Chondrocyte (in vitro differentiated cells): ENCODE data around the gene MRPL23. TPM values are rescaled to one million over a fixed set of nuclear protein-coding genes. Genes with fewer than 3 reads are reported as not detected.

ENCODE experiments used
- DNase-seq: peaks from one replicate; pipeline ENCODE4 v3.0.0; 2021; ENCODE audit warnings: mixed read lengths, low spot score
- H3K27ac Mint-ChIP-seq: one replicate; pipeline ENCODE4 v1.8.0; 2021; ENCODE audit warnings: mild to moderate bottlenecking, moderate library complexity, mixed read lengths; ENCODE audit not compliant: unreplicated experiment
- H3K27me3 Mint-ChIP-seq: 2 replicates; pipeline ENCODE4 v1.8.0; 2021; ENCODE audit warnings: low read depth, mixed read lengths
- H3K36me3 Mint-ChIP-seq: 2 replicates; pipeline ENCODE4 v1.8.0; 2021; ENCODE audit warnings: low read depth, mixed read lengths
- H3K4me1 Mint-ChIP-seq: 2 replicates; pipeline ENCODE4 v1.8.0; 2021; ENCODE audit warnings: low read depth, mild to moderate bottlenecking, mixed read lengths
- H3K4me3 Mint-ChIP-seq: one replicate; pipeline ENCODE4 v1.8.0; 2021; ENCODE audit warnings: mild to moderate bottlenecking, moderate library complexity, mixed read lengths; ENCODE audit not compliant: unreplicated experiment
- H3K9me3 Mint-ChIP-seq: 2 replicates; pipeline ENCODE4 v1.8.0; 2021; ENCODE audit warnings: low read depth, mixed read lengths
- CTCF ChIP-seq: fragments of 200-600 bp; sonication (generic); IDR thresholded peaks from 2 replicates; pipeline ENCODE4 v1.5.0; 2021; ENCODE audit warnings: antibody characterized with exemption, mild to moderate bottlenecking, moderate library complexity
- total RNA-seq: library from RNA; stranded (reverse); gene quantifications from 3 replicates; pipeline ENCODE4 v1.2.1, GENCODE V29; 2021

Gene MRPL23
- total RNA-seq, 1 donor from 2014 or later: 22.8 TPM

GRCh38 chr11:1922481-1923081 lies 24.6 kb upstream of the MRPL23 start:
- Mint-ChIP-seq H3K4me1 (peaks cover 2% of the 10 kb centered on the region), H3K4me3 (no peak overlapping the region)
- DNase-seq: peak; percentile 67

GRCh38 chr11:1923201-1923956 lies 23.8 kb upstream of the MRPL23 start:
- no peaks in the 10 kb centered on the region for H3K9me3 Mint-ChIP-seq
- no peak overlapping the region for H3K27ac Mint-ChIP-seq
- no peaks in the 10 kb centered on the region for H3K36me3 Mint-ChIP-seq
- H3K27me3 Mint-ChIP-seq: no peaks in the 10 kb centered on the region
- TF ChIP-seq CTCF: no peak
- peaks cover 2% of the 10 kb centered on the region for H3K4me1 Mint-ChIP-seq
- H3K4me3 Mint-ChIP-seq: no peak overlapping the region
- DNase-seq: peak; percentile 47

More at GRCh38 chr11:1922481-1923081, 24.6 kb upstream of the MRPL23 start:
- H3K9me3 Mint-ChIP-seq: no peaks in the 10 kb centered on the region
- no peak for TF ChIP-seq CTCF
- H3K27me3 Mint-ChIP-seq: no peaks in the 10 kb centered on the region
- H3K27ac Mint-ChIP-seq: no peak overlapping the region
- no peaks in the 10 kb centered on the region for H3K36me3 Mint-ChIP-seq

- Mint-ChIP-seq H3K36me3 (no peaks in the 10 kb centered on the region), H3K27ac (no peak overlapping the region), H3K4me3 (no peak overlapping the region), H3K27me3 (no peaks in the 10 kb centered on the region), H3K4me1 (peaks cover 2% of the 10 kb centered on the region), H3K9me3 (no peaks in the 10 kb centered on the region)
- no peak for TF ChIP-seq CTCF
- DNase-seq: peak; percentile 68
These were observed 23.0 kb upstream of the MRPL23 start for GRCh38 chr11:1924181-1924580.

GRCh38 chr11:1924646-1925372 lies 22.3 kb upstream of the MRPL23 start:
- no peak overlapping the region for H3K4me3 Mint-ChIP-seq
- no peak for TF ChIP-seq CTCF
- H3K27me3 Mint-ChIP-seq: no peaks in the 10 kb centered on the region
- no peaks in the 10 kb centered on the region for H3K36me3 Mint-ChIP-seq
- H3K27ac Mint-ChIP-seq: no peak overlapping the region
- H3K4me1 Mint-ChIP-seq: no peaks in the 10 kb centered on the region
- H3K9me3 Mint-ChIP-seq: no peaks in the 10 kb centered on the region
- peak; percentile 68 for DNase-seq
